ENCODE results near the gene ASTE1.
A peak's percentile ranks its signal among the peaks of the same experiment; 100 is the strongest.
"Not testable (repeated sequence)": the region's sequence is repeated elsewhere in the genome, so short reads cannot be mapped to it uniquely, and the experiment has no call there.

Gene ASTE1

GRCh38 chr3:131026321-131027151, at the start of gene ASTE1, which contains the start of gene NEK11:
ASTE1 (minus strand) TSS chr3:131026825; CDS start chr3:131025306, 1,519 bp downstream.
NEK11 (plus strand) TSS chr3:131026877; CDS start chr3:131029709, 2,832 bp downstream.
- peak; percentile 83 for DNase-seq (ENCODE audit: low read depth)

- no peak for DNase-seq (ENCODE audit: low read depth)
These were observed 49.2 kb upstream of the ASTE1 start for GRCh38 chr3:131075632-131076328.

GRCh38 chr3:131072845-131073244, 46.2 kb upstream of the ASTE1 start:
- no peak for DNase-seq (ENCODE audit: low read depth)

GRCh38 chr3:131072099-131072559, 45.5 kb upstream of the ASTE1 start:
- no peak for DNase-seq (ENCODE audit: low read depth)

- DNase-seq (ENCODE audit: low read depth): no peak
These were observed 41.4 kb upstream of the ASTE1 start for GRCh38 chr3:131067983-131068382.

- no peak for DNase-seq (ENCODE audit: low read depth)
These were observed 26.6 kb upstream of the ASTE1 start for GRCh38 chr3:131053043-131053859.

- DNase-seq (ENCODE audit: low read depth): no peak
These were observed 23.4 kb upstream of the ASTE1 start for GRCh38 chr3:131050001-131050400.

- DNase-seq (ENCODE audit: low read depth): no peak
These were observed 21.4 kb upstream of the ASTE1 start for GRCh38 chr3:131048030-131048429.

- no peak for DNase-seq (ENCODE audit: low read depth)
These were observed 21.0 kb upstream of the ASTE1 start for GRCh38 chr3:131047582-131047981.

- not testable (repeated sequence) for DNase-seq (ENCODE audit: low read depth)
These were observed 15.8 kb upstream of the ASTE1 start for GRCh38 chr3:131042271-131042985.

- DNase-seq (ENCODE audit: low read depth): no peak
These were observed 11.7 kb upstream of the ASTE1 start for GRCh38 chr3:131038326-131038725.

- DNase-seq (ENCODE audit: low read depth): no peak
These were observed 10.4 kb upstream of the ASTE1 start for GRCh38 chr3:131036986-131037385.

- no peak for DNase-seq (ENCODE audit: low read depth)
These were observed 9.7 kb upstream of the ASTE1 start for GRCh38 chr3:131036200-131036816.

GRCh38 chr3:131033480-131034080, 7.0 kb upstream of the ASTE1 start:
- DNase-seq (ENCODE audit: low read depth): no peak

- DNase-seq (ENCODE audit: low read depth): no peak
These were observed 5.0 kb upstream of the ASTE1 start for GRCh38 chr3:131031660-131032059.

- DNase-seq (ENCODE audit: low read depth): no peak
These were observed 2.2 kb upstream of the ASTE1 start for GRCh38 chr3:131028844-131029243.

- no peak for DNase-seq (ENCODE audit: low read depth)
These were observed 1.1 kb downstream of the ASTE1 start for GRCh38 chr3:131025539-131025938.

GRCh38 chr3:131020122-131020693, 6.4 kb downstream of the ASTE1 start:
- DNase-seq (ENCODE audit: low read depth): no peak

GRCh38 chr3:131018970-131019369, 7.7 kb downstream of the ASTE1 start:
- no peak for DNase-seq (ENCODE audit: low read depth)

GRCh38 chr3:131009698-131010097, 16.9 kb downstream of the ASTE1 start:
- no peak for DNase-seq (ENCODE audit: low read depth)
